GM23248 (cell line): Measurements from ENCODE around the gene BARX2. TPM values are rescaled to one million over a fixed set of nuclear protein-coding genes. Genes with fewer than 3 reads are reported as not detected.

ENCODE experiments used
- DNase-seq: peaks from one replicate; pipeline ENCODE4 v3.0.0-alpha.2; 2015
- H2AFZ ChIP-seq: fragments of 200-600 bp; sonication (generic); 2 replicates; pipeline ENCODE4 v1.6.1; 2016; ENCODE audit warnings: antibody characterized with exemption
- H3F3A ChIP-seq: fragments of 200-600 bp; sonication (generic); 2 replicates; pipeline ENCODE4 v1.6.1; 2016; ENCODE audit warnings: mild to moderate bottlenecking, antibody characterized with exemption, mixed run types; ENCODE audit not compliant: insufficient read depth
- H3K27ac ChIP-seq: fragments of 200-600 bp; sonication (generic); 2 replicates; pipeline ENCODE4 v1.5.1; 2016; ENCODE audit warnings: mild to moderate bottlenecking
- H3K27me3 ChIP-seq: fragments of 200-600 bp; sonication (generic); replicated peaks from 2 replicates; pipeline ENCODE4 v1.6.1; 2016; ENCODE audit warnings: mild to moderate bottlenecking; ENCODE audit not compliant: insufficient read depth
- H3K36me3 ChIP-seq: fragments of 200-600 bp; sonication (generic); 2 replicates; pipeline ENCODE4 v1.6.1; 2016; ENCODE audit warnings: low read depth, mild to moderate bottlenecking
- H3K4me1 ChIP-seq: fragments of 200-600 bp; sonication (generic); 2 replicates; pipeline ENCODE4 v1.6.1; 2016; ENCODE audit warnings: mild to moderate bottlenecking; ENCODE audit not compliant: insufficient read depth
- H3K4me2 ChIP-seq: fragments of 200-600 bp; sonication (generic); one replicate; pipeline ENCODE4 v1.6.1; 2016; ENCODE audit warnings: mild to moderate bottlenecking; ENCODE audit not compliant: unreplicated experiment
- H3K4me3 ChIP-seq: fragments of 200-600 bp; sonication (generic); 2 replicates; pipeline ENCODE4 v1.5.1; 2016; ENCODE audit warnings: mild to moderate bottlenecking
- H3K79me2 ChIP-seq: fragments of 200-600 bp; sonication (generic); 2 replicates; pipeline ENCODE4 v1.6.1; 2016; ENCODE audit warnings: mild to moderate bottlenecking; ENCODE audit not compliant: insufficient read depth
- H3K9ac ChIP-seq: fragments of 200-600 bp; sonication (generic); 2 replicates; pipeline ENCODE4 v1.6.1; 2016; ENCODE audit warnings: mild to moderate bottlenecking
- H3K9me2 ChIP-seq: fragments of 200-600 bp; sonication (generic); 2 replicates; pipeline ENCODE4 v1.6.1; 2016; ENCODE audit warnings: mixed run types, mild to moderate bottlenecking, moderate library complexity; ENCODE audit not compliant: insufficient read depth
- H3K9me3 ChIP-seq: fragments of 200-600 bp; sonication (generic); one replicate; pipeline ENCODE4 v1.6.1; 2017; ENCODE audit warnings: low read depth
- H4K20me1 ChIP-seq: fragments of 200-600 bp; sonication (generic); 2 replicates; pipeline ENCODE4 v1.6.0; 2016; ENCODE audit not compliant: insufficient read depth
- EZH2 ChIP-seq: fragments of 200-600 bp; sonication (generic); IDR thresholded peaks from 2 replicates; pipeline ENCODE4 v1.6.1; 2018; ENCODE audit warnings: antibody characterized with exemption, mild to moderate bottlenecking; ENCODE audit not compliant: insufficient read depth, poor library complexity, severe bottlenecking
- EZH2phosphoT487 ChIP-seq: fragments of 200-600 bp; sonication (generic); IDR thresholded peaks from 2 replicates; pipeline ENCODE4 v1.6.1; 2018; ENCODE audit warnings: antibody characterized with exemption, moderate library complexity, mild to moderate bottlenecking, low read depth; ENCODE audit not compliant: insufficient read depth
- WGBS, 2 experiments: methylation state at CpG; one replicate each; pipeline ENCODE4 v1.1.6; 2015 to 2017; ENCODE audit warnings: low lambda C conversion rate in 2 of 2, low coverage in 1 of 2; ENCODE audit errors: missing lambda C conversion rate in 2 of 2; 5-methylcytosine and 5-hydroxymethylcytosine counted together
- in situ Hi-C: fragments of 300-500 bp; cut with MboI; formaldehyde crosslinking; loops from 2 replicates; pipeline ENCODE4 v1.15.0; 2020
- polyA plus RNA-seq: library from polyadenylated mRNA; unstranded; fragments of >200 nt; fragmentation: Nextera tagmentation; extraction: Ambion mirVana; gene quantifications from 2 replicates; pipeline ENCODE4 v1.2.1, GENCODE V29; 2016
- total RNA-seq: library from RNA; depleted of rRNA; stranded (reverse); fragments of >200 nt; shearing (Covaris generic); gene quantifications from 2 replicates; pipeline ENCODE4 v1.2.3, GENCODE V29; 2014; rRNA removed

The BARX2 gene
- total and polyA plus RNA-seq, 2 experiments from 2014 or later: not detected

DNA sequence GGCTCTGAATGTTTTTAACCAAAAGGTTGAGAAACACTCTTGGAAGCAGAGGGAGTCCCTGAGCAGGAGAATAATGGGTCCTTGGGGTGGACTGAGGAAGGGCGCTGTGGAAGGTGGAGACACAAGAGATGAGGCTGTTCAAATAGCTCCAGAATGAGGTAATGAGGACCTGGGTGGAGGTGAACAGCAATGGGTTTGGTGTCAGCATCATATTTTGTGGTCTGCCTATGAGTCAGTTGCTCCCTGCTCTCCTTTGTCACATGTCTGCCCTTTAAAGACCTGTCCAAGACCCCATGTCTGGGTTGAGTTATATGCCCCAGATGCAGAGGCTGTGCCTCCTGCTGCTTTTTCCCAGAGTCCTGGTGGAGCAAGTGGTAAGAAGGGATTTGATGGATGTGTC is 113.6 kb downstream of the BARX2 start:
- H3K4me2 ChIP-seq: no peak overlapping the region
- no peak overlapping the region for H3K27ac ChIP-seq
- in situ Hi-C loops: no loop called here

DNA sequence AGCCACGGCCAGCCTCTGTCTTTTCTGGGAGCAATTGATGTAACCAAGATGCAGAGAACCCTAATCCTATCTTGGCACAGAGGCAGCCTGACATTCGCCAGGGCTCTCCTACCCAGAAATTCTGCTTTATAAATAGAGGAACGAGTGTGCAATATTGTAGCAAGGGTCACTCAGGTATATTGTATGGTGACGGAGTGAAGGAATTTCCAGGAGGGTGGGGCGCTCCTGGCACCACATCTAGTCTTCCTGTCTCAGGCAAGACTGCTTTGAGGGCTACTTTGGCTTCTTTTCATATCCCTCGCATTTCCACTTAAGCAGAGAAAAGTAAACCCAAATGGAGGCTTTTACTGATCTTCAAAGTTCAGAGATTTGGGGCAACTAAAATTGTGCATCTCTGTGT is 114.4 kb downstream of the BARX2 start:
- Histone ChIP-seq H3K9ac (no peak overlapping the region), H4K20me1 (no peaks in the 10 kb centered on the region), H3K79me2 (no peaks in the 10 kb centered on the region), H3F3A (no peaks in the 10 kb centered on the region), H2AFZ (no peak overlapping the region), H3K9me2 (no peaks in the 10 kb centered on the region), H3K4me2 (no peak overlapping the region), H3K4me1 (no peaks in the 10 kb centered on the region), H3K27ac (no peak overlapping the region), H3K9me3 (no peaks in the 10 kb centered on the region), H3K27me3 (no peaks in the 10 kb centered on the region), H3K4me3 (no peak overlapping the region), H3K36me3 (no peaks in the 10 kb centered on the region)
- in situ Hi-C loops: no loop called here
- no peak for DNase-seq
- TF ChIP-seq EZH2phosphoT487: no peak
- no peak for TF ChIP-seq EZH2
- 10 to 11% methylated on average over 6 of the region's 6 CpGs for WGBS, 2 experiments

More for the DNA sequence above, 113.6 kb downstream of the BARX2 start:
- H3K9ac ChIP-seq: no peak overlapping the region
- H4K20me1 ChIP-seq: no peaks in the 10 kb centered on the region
- H3K36me3 ChIP-seq: no peaks in the 10 kb centered on the region
- TF ChIP-seq EZH2phosphoT487 (no peak), EZH2 (no peak)
- no peaks in the 10 kb centered on the region for H3K4me1 ChIP-seq
- no peaks in the 10 kb centered on the region for H3F3A ChIP-seq
- H3K4me3 ChIP-seq: no peak overlapping the region
- H3K79me2 ChIP-seq: no peaks in the 10 kb centered on the region
- WGBS, 2 experiments: 11 to 24% methylated on average over 1 of the region's 1 CpG
- H3K9me3 ChIP-seq: no peaks in the 10 kb centered on the region
- no peak overlapping the region for H2AFZ ChIP-seq
- H3K9me2 ChIP-seq: no peaks in the 10 kb centered on the region
- no peaks in the 10 kb centered on the region for H3K27me3 ChIP-seq
- DNase-seq: no peak

DNA sequence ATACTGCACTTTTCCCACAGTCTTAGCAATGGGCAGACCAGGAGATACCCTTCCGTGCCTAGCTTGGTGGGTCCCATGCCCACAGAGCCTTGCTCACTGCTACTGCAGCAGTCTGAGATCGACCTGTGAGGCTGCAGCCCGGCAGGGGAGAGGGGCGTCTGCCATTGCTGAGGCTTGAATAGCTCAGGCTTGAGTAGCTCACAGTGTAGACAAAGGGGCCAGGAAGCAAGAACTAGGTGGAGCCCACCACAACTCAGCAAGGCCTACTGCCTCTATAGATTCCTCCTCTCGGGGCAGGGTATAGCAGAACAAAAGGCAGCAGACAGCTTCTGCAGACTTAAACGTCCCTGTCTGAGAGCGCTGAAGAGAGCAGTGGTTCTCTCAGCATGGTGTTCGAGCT is 118.1 kb downstream of the BARX2 start:
- WGBS, 2 experiments: 16 to 18% methylated on average over 8 of the region's 8 CpGs
- H3K9ac ChIP-seq: no peak overlapping the region
- H3K4me3 ChIP-seq: no peak overlapping the region
- no peak overlapping the region for H3K4me2 ChIP-seq
- no peaks in the 10 kb centered on the region for H3K36me3 ChIP-seq
- no peak for DNase-seq
- H3K27me3 ChIP-seq: no peaks in the 10 kb centered on the region
- no peaks in the 10 kb centered on the region for H3K9me2 ChIP-seq
- H3K4me1 ChIP-seq: no peaks in the 10 kb centered on the region
- in situ Hi-C loops: no loop called here
- TF ChIP-seq EZH2phosphoT487: no peak
- TF ChIP-seq EZH2: no peak
- H3K9me3 ChIP-seq: no peaks in the 10 kb centered on the region
- H4K20me1 ChIP-seq: no peaks in the 10 kb centered on the region
- no peak overlapping the region for H3K27ac ChIP-seq
- H3K79me2 ChIP-seq: no peaks in the 10 kb centered on the region
- no peak overlapping the region for H2AFZ ChIP-seq
- H3F3A ChIP-seq: no peaks in the 10 kb centered on the region

Other genes with a start within 250 kb of the BARX2 start
- gene ARHGAP32, start 183.5 kb upstream of the BARX2 start, total RNA-seq: 4.7 and 5.5 TPM in 2 replicates
- gene ARHGAP32, start 183.5 kb upstream of the BARX2 start, polyA plus RNA-seq: 1.2 and 1.3 TPM in 2 replicates